Smooth muscle cell (in vitro differentiated cells): ENCODE results near the gene BUB1B. TPM values are rescaled to one million over a fixed set of nuclear protein-coding genes. Genes with fewer than 3 reads are reported as not detected.

Experiments
- DNase-seq: peaks from one replicate; lab custom pipeline; 2025; ENCODE audit not compliant: unreplicated experiment; lab: John Stamatoyannopoulos, UW
- H2AFZ ChIP-seq: fragments of 200-600 bp; sonication (generic); 2 replicates; pipeline ENCODE4 v1.6.0; 2016; ENCODE audit warnings: antibody characterized with exemption, low read depth, mild to moderate bottlenecking
- H3F3A ChIP-seq: fragments of 200-600 bp; sonication (generic); 2 replicates; pipeline ENCODE4 v1.6.0; 2017; ENCODE audit warnings: antibody characterized with exemption, low read depth
- H3K27ac ChIP-seq: fragments of 200-600 bp; sonication (generic); 2 replicates; pipeline ENCODE4 v1.5.1; 2016; ENCODE audit warnings: low read depth, mild to moderate bottlenecking
- H3K27me3 ChIP-seq: fragments of 200-600 bp; sonication (generic); 2 replicates; pipeline ENCODE4 v1.6.1; 2016; ENCODE audit warnings: low read depth, mild to moderate bottlenecking
- H3K36me3 ChIP-seq: fragments of 200-600 bp; sonication (generic); 2 replicates; pipeline ENCODE4 v1.5.1; 2016; ENCODE audit warnings: low read depth
- H3K4me1 ChIP-seq: fragments of 200-600 bp; sonication (generic); 2 replicates; pipeline ENCODE4 v1.5.1; 2016; ENCODE audit warnings: low read depth
- H3K4me2 ChIP-seq: fragments of 200-600 bp; sonication (generic); 2 replicates; pipeline ENCODE4 v1.6.0; 2016; ENCODE audit warnings: mild to moderate bottlenecking
- H3K4me3 ChIP-seq: fragments of 200-600 bp; sonication (generic); 2 replicates; pipeline ENCODE4 v1.5.1; 2016; ENCODE audit warnings: mild to moderate bottlenecking
- H3K79me2 ChIP-seq: fragments of 200-600 bp; sonication (generic); 2 replicates; pipeline ENCODE4 v1.6.0; 2016; ENCODE audit warnings: low read depth, mild to moderate bottlenecking
- H3K9ac ChIP-seq: fragments of 200-600 bp; sonication (generic); 2 replicates; pipeline ENCODE4 v1.6.0; 2016; ENCODE audit warnings: low read depth
- H3K9me3 ChIP-seq: fragments of 200-600 bp; sonication (generic); replicated peaks from 2 replicates; pipeline ENCODE4 v1.5.1; 2016; ENCODE audit warnings: low read depth
- H4K20me1 ChIP-seq: fragments of 200-600 bp; sonication (generic); 2 replicates; pipeline ENCODE4 v1.6.0; 2016; ENCODE audit warnings: low read depth
- WGBS: methylation state at CpG from one replicate; pipeline ENCODE4 v1.1.7; 2016; ENCODE audit warnings: low lambda C conversion rate; 5-methylcytosine and 5-hydroxymethylcytosine counted together
- polyA plus RNA-seq: library from polyadenylated mRNA; unstranded; fragments of >200 nt; fragmentation: Nextera tagmentation; extraction: Ambion mirVana; gene quantifications from 2 replicates; pipeline ENCODE4 v1.2.1, GENCODE V29; 2016
- total RNA-seq: library from RNA; depleted of rRNA; stranded (reverse); fragments of >200 nt; gene quantifications from 2 replicates; pipeline ENCODE4 v1.2.3, GENCODE V29; 2014
- TF ChIP-seq, protein P1 (sequence below): fragments of 200-600 bp; sonication (generic); IDR thresholded peaks from 2 replicates; pipeline ENCODE4 v1.5.1; 2017; ENCODE audit warnings: borderline replicate concordance, mild to moderate bottlenecking, antibody characterized with exemption; ENCODE audit not compliant: insufficient read depth, poor library complexity, severe bottlenecking

The BUB1B gene, protein sequence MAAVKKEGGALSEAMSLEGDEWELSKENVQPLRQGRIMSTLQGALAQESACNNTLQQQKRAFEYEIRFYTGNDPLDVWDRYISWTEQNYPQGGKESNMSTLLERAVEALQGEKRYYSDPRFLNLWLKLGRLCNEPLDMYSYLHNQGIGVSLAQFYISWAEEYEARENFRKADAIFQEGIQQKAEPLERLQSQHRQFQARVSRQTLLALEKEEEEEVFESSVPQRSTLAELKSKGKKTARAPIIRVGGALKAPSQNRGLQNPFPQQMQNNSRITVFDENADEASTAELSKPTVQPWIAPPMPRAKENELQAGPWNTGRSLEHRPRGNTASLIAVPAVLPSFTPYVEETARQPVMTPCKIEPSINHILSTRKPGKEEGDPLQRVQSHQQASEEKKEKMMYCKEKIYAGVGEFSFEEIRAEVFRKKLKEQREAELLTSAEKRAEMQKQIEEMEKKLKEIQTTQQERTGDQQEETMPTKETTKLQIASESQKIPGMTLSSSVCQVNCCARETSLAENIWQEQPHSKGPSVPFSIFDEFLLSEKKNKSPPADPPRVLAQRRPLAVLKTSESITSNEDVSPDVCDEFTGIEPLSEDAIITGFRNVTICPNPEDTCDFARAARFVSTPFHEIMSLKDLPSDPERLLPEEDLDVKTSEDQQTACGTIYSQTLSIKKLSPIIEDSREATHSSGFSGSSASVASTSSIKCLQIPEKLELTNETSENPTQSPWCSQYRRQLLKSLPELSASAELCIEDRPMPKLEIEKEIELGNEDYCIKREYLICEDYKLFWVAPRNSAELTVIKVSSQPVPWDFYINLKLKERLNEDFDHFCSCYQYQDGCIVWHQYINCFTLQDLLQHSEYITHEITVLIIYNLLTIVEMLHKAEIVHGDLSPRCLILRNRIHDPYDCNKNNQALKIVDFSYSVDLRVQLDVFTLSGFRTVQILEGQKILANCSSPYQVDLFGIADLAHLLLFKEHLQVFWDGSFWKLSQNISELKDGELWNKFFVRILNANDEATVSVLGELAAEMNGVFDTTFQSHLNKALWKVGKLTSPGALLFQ
- total RNA-seq, result 11.3 and 15.0 TPM in 2 replicates
- 5.8 and 6.1 TPM in 2 replicates for polyA plus RNA-seq

DNA sequence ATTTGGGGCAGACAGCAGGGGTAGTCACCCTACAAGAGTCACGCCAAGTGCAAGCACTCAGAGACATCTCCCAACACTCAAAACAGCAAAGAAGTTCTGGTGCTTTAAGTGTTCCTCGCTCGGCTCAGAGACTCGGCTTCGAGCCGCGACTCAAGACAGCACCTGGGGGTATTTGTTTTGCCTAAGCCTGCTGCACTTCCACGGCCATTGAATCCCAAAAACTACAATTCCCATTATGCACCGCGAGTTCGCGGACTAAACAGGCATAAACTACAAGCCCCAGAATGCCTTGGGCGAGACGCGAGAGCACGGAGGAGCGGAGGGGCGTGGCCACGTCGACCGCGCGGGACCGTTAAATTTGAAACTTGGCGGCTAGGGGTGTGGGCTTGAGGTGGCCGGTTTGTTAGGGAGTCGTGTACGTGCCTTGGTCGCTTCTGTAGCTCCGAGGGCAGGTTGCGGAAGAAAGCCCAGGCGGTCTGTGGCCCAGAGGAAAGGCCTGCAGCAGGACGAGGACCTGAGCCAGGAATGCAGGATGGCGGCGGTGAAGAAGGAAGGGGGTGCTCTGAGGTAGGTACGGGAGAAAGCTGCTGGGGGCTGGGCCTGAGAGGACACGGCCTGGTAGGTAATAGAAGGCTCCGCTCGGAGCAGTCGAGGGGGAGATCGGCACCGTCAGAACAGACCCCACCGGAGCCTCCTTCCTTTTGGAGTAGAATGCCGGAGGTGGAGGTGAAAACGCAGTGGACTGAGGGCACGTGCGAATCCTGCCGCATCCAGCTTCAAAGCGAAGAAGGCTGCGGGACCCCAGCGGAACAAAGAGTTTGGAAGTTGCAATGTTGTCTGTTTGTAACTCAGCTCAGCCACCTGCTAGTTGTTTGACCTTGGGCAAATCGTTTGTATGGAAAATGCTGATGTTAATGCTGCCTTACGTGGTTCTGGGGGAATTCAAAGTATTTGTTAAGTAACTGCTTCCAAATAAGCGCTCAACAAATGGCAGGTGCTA is at the start of gene BUB1B:
Gene BUB1B, plus strand, starts transcription at position 381 of the 1,000 bp plus-strand sequence. Its CDS starts 152 bp downstream, at position 533.
- H3K79me2 ChIP-seq, result peaks cover 39% of the 10 kb centered on the region
- H3K9ac ChIP-seq, result no peak within 1 kb of the TSS
- no peaks in the 10 kb centered on the region for H3K9me3 ChIP-seq
- TF ChIP-seq, protein P1, sequence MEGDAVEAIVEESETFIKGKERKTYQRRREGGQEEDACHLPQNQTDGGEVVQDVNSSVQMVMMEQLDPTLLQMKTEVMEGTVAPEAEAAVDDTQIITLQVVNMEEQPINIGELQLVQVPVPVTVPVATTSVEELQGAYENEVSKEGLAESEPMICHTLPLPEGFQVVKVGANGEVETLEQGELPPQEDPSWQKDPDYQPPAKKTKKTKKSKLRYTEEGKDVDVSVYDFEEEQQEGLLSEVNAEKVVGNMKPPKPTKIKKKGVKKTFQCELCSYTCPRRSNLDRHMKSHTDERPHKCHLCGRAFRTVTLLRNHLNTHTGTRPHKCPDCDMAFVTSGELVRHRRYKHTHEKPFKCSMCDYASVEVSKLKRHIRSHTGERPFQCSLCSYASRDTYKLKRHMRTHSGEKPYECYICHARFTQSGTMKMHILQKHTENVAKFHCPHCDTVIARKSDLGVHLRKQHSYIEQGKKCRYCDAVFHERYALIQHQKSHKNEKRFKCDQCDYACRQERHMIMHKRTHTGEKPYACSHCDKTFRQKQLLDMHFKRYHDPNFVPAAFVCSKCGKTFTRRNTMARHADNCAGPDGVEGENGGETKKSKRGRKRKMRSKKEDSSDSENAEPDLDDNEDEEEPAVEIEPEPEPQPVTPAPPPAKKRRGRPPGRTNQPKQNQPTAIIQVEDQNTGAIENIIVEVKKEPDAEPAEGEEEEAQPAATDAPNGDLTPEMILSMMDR, result no peak
- no peaks in the 10 kb centered on the region for H3K36me3 ChIP-seq
- no peak within 1 kb of the TSS for H3K27ac ChIP-seq
- DNase-seq, result peak; percentile 52
- no peaks in the 10 kb centered on the region for H4K20me1 ChIP-seq
- peak within 1 kb of the TSS; percentile 84 for H3K4me3 ChIP-seq
- no peaks in the 10 kb centered on the region for H3K27me3 ChIP-seq
- H2AFZ ChIP-seq, result peak within 1 kb of the TSS; percentile 90
- H3K4me2 ChIP-seq, result peak within 1 kb of the TSS; percentile 87
- WGBS, result 2% methylated on average over 54 of the region's 54 CpGs
- H3F3A ChIP-seq, result no peaks in the 10 kb centered on the region
- peaks cover 5% of the 10 kb centered on the region for H3K4me1 ChIP-seq

DNA sequence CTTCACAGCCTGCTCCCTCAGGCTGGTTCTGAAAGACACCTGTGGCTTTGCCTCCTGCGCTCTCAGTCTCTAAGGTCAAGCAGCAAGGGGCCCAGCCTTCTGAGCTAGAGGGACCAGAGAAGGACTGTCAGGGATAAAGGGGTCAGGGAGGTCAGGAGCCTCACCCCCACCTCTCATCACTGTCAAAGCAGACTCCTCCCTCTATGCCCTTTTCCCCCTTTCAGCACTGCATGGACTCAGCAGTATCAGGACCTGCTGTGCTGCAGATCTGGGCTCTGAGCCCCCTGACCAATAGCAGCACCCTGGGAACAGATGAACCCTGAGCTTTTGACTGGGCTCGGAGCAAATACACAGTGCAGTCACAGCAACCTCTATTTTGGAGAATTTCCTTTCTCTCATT is 49.0 kb upstream of the BUB1B start:
- no peak for DNase-seq
- Histone ChIP-seq H3K4me2 (no peak overlapping the region), H3K27ac (no peak overlapping the region), H3K36me3 (no peaks in the 10 kb centered on the region), H3K27me3 (no peaks in the 10 kb centered on the region), H2AFZ (no peak overlapping the region), H3K4me1 (peaks cover 14% of the 10 kb centered on the region), H3K9ac (no peak overlapping the region), H4K20me1 (peaks cover 3% of the 10 kb centered on the region), H3K4me3 (no peak overlapping the region), H3K9me3 (no peaks in the 10 kb centered on the region), H3F3A (peaks cover 3% of the 10 kb centered on the region), H3K79me2 (peaks cover 5% of the 10 kb centered on the region)
- TF ChIP-seq, protein P1, result no peak
- WGBS, result 89% methylated on average over 2 of the region's 2 CpGs

DNA sequence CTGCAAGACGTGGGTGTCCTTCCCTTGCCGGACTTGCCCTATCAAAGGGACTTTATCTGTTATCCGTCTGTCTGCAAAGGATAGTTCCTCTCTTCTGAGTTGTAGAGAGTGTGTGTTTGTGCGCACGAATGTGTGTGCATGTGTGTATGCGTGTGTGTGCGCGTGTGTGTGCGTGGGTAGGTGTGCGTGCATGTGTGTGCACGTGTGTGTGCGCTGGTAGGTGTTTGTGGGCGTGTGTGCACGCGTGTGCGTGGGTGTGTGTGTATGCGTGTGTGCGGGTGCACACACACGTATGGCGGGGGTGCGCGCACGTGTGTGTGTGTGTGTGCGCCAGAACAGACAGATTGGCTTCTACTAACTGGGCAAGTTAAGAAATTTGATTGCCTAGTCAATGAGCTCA is 48.1 kb upstream of the BUB1B start:
- no peak overlapping the region for H3K4me2 ChIP-seq
- peaks cover 1% of the 10 kb centered on the region for H4K20me1 ChIP-seq
- peaks cover 6% of the 10 kb centered on the region for H3K4me1 ChIP-seq
- H3K79me2 ChIP-seq, result peaks cover 5% of the 10 kb centered on the region
- TF ChIP-seq, protein P1, result no peak
- H3K9ac ChIP-seq, result no peak overlapping the region
- H3K9me3 ChIP-seq, result no peaks in the 10 kb centered on the region
- H3K27me3 ChIP-seq, result no peaks in the 10 kb centered on the region
- H2AFZ ChIP-seq, result no peak overlapping the region
- no peak for DNase-seq
- no peak overlapping the region for H3K27ac ChIP-seq
- peaks cover 1% of the 10 kb centered on the region for H3F3A ChIP-seq
- H3K4me3 ChIP-seq, result no peak overlapping the region
- H3K36me3 ChIP-seq, result no peaks in the 10 kb centered on the region
- WGBS, result 87% methylated on average over 16 of the region's 24 CpGs
